Hepatocyte (in vitro differentiated cells): ENCODE measurements around the gene DDX1. TPM values are rescaled to one million over a fixed set of nuclear protein-coding genes. Genes with fewer than 3 reads are reported as not detected.

Experiments
- DNase-seq: peaks from one replicate; pipeline ENCODE4 v3.0.0-alpha.2; 2016; ENCODE audit warnings: low spot score
- H2AFZ ChIP-seq: fragments of 200-600 bp; sonication (generic); 2 replicates; pipeline ENCODE4 v1.6.0; 2016; ENCODE audit warnings: antibody characterized with exemption, mild to moderate bottlenecking
- H3K27ac ChIP-seq: fragments of 200-600 bp; sonication (generic); 2 replicates; pipeline ENCODE4 v1.5.1; 2016; ENCODE audit warnings: mild to moderate bottlenecking
- H3K27me3 ChIP-seq: fragments of 200-600 bp; sonication (generic); 2 replicates; pipeline ENCODE4 v1.6.1; 2016
- H3K36me3 ChIP-seq: fragments of 200-600 bp; sonication (generic); replicated peaks from 2 replicates; pipeline ENCODE4 v1.5.1; 2016; ENCODE audit warnings: low read depth; ENCODE audit not compliant: insufficient read depth
- H3K4me1 ChIP-seq: fragments of 200-600 bp; sonication (generic); 2 replicates; pipeline ENCODE4 v1.5.1; 2016; ENCODE audit warnings: mild to moderate bottlenecking, moderate library complexity; ENCODE audit not compliant: insufficient read depth
- H3K4me2 ChIP-seq: fragments of 200-600 bp; sonication (generic); 2 replicates; pipeline ENCODE4 v1.6.0; 2016
- H3K4me3 ChIP-seq: fragments of 200-600 bp; sonication (generic); 2 replicates; pipeline ENCODE4 v1.5.1; 2016; ENCODE audit warnings: mild to moderate bottlenecking
- H3K79me2 ChIP-seq: fragments of 200-600 bp; sonication (generic); 2 replicates; pipeline ENCODE4 v1.6.0; 2017; ENCODE audit warnings: mild to moderate bottlenecking
- H3K9me2 ChIP-seq: fragments of 200-600 bp; sonication (generic); replicated peaks from 2 replicates; pipeline ENCODE4 v1.6.0; 2017; ENCODE audit warnings: mild to moderate bottlenecking; ENCODE audit not compliant: insufficient read depth
- H3K9me3 ChIP-seq: fragments of 200-600 bp; sonication (generic); 2 replicates; pipeline ENCODE4 v1.5.1; 2016; ENCODE audit warnings: low read depth, mild to moderate bottlenecking
- H4K20me1 ChIP-seq: fragments of 200-600 bp; sonication (generic); 2 replicates; pipeline ENCODE4 v1.6.0; 2016; ENCODE audit warnings: mild to moderate bottlenecking; ENCODE audit not compliant: insufficient read depth, poor library complexity, severe bottlenecking
- EZH2 ChIP-seq: fragments of 200-600 bp; sonication (generic); IDR thresholded peaks from 2 replicates; pipeline ENCODE4 v1.6.1; 2016; ENCODE audit warnings: antibody characterized with exemption, mild to moderate bottlenecking, borderline replicate concordance
- EZH2phosphoT487 ChIP-seq: fragments of 200-600 bp; sonication (generic); IDR thresholded peaks from one replicate; pipeline ENCODE4 v1.6.1; 2018; ENCODE audit warnings: antibody characterized with exemption, mild to moderate bottlenecking, low read depth, moderate library complexity; ENCODE audit not compliant: unreplicated experiment, severe bottlenecking
- WGBS: methylation state at CpG from one replicate; pipeline ENCODE4 v1.1.6; 2016; ENCODE audit warnings: low lambda C conversion rate; ENCODE audit errors: missing lambda C conversion rate; 5-methylcytosine and 5-hydroxymethylcytosine counted together
- polyA plus RNA-seq: library from polyadenylated mRNA; unstranded; fragments of >200 nt; fragmentation: Nextera tagmentation; extraction: Ambion mirVana; gene quantifications from 2 replicates; pipeline ENCODE4 v1.2.1, GENCODE V29; 2016
- total RNA-seq: library from RNA; depleted of rRNA; stranded (reverse); fragments of >200 nt; gene quantifications from 2 replicates; pipeline ENCODE4 v1.2.3, GENCODE V29; 2014
- TF ChIP-seq, protein P1 (sequence below): fragments of 200-600 bp; sonication (generic); IDR thresholded peaks from 2 replicates; pipeline ENCODE4 v1.5.1; 2016; ENCODE audit warnings: antibody characterized with exemption, mild to moderate bottlenecking; ENCODE audit not compliant: poor library complexity

Gene DDX1
- total and polyA plus RNA-seq, 2 experiments from 2014 or later = 70.2 to 76.2 TPM

DNA sequence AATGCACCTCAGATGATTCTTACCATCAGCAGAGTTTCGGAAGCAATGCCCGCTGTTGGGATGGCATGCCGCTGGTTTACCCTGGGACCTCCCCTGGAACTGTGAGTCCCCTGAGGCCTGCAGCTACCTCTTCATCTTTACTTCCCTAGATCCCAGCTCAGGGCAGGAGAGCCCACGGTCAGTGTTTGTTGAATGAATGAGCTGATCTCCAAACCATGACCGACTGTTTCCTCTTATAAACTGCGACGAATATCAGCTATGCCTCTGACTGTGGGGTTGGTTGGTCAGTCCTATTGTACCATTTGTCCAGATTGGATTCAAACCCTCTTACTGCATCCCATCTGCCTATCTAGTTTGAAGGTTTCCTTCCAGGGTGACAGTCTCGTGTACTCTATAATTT lies 64.4 kb downstream of the DDX1 start:
- no peaks in the 10 kb centered on the region for H3K4me1 ChIP-seq
- H3K9me3 ChIP-seq = no peaks in the 10 kb centered on the region
- no peaks in the 10 kb centered on the region for H3K36me3 ChIP-seq
- H3K79me2 ChIP-seq = no peaks in the 10 kb centered on the region
- no peak overlapping the region for H3K4me3 ChIP-seq
- no peaks in the 10 kb centered on the region for H3K27me3 ChIP-seq
- WGBS = 91% methylated on average over 8 of the region's 8 CpGs
- no peak for DNase-seq
- H2AFZ ChIP-seq = no peak overlapping the region
- no peak overlapping the region for H3K4me2 ChIP-seq
- TF ChIP-seq, protein P1, sequence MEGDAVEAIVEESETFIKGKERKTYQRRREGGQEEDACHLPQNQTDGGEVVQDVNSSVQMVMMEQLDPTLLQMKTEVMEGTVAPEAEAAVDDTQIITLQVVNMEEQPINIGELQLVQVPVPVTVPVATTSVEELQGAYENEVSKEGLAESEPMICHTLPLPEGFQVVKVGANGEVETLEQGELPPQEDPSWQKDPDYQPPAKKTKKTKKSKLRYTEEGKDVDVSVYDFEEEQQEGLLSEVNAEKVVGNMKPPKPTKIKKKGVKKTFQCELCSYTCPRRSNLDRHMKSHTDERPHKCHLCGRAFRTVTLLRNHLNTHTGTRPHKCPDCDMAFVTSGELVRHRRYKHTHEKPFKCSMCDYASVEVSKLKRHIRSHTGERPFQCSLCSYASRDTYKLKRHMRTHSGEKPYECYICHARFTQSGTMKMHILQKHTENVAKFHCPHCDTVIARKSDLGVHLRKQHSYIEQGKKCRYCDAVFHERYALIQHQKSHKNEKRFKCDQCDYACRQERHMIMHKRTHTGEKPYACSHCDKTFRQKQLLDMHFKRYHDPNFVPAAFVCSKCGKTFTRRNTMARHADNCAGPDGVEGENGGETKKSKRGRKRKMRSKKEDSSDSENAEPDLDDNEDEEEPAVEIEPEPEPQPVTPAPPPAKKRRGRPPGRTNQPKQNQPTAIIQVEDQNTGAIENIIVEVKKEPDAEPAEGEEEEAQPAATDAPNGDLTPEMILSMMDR = no peak
- TF ChIP-seq EZH2 (no peak), EZH2phosphoT487 (no peak)
- no peaks in the 10 kb centered on the region for H4K20me1 ChIP-seq
- no peaks in the 10 kb centered on the region for H3K9me2 ChIP-seq
- H3K27ac ChIP-seq = no peak overlapping the region

DNA sequence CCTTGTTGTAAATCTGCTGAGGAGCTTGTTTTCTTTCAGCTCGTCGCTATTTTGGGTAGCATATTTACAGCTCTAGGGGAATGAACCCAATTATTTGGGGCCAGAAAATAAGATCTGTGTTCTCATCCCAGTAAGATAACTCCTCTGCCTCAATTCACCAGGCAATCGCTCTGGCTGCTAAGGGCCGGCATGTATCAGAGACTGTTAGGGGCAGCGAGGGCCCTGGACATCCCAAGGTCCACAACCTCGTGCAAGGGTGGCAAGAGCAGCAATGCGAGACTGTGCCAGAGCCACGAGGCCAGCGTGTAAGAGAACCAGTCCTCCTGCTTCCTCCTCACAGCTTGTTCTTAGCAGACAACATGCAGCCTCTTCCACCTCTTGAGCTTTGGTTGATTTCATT lies 66.1 kb downstream of the DDX1 start:
- Histone ChIP-seq H3K27me3 (no peaks in the 10 kb centered on the region), H3K79me2 (no peaks in the 10 kb centered on the region), H2AFZ (no peak overlapping the region), H3K36me3 (no peaks in the 10 kb centered on the region), H4K20me1 (no peaks in the 10 kb centered on the region), H3K9me2 (no peaks in the 10 kb centered on the region), H3K27ac (no peak overlapping the region), H3K9me3 (no peaks in the 10 kb centered on the region), H3K4me2 (no peak overlapping the region), H3K4me1 (no peaks in the 10 kb centered on the region), H3K4me3 (no peak overlapping the region)
- 94% methylated on average over 9 of the region's 9 CpGs for WGBS
- no peak for DNase-seq
- TF ChIP-seq EZH2phosphoT487 = no peak
- TF ChIP-seq, protein P1 = no peak
- TF ChIP-seq EZH2 = no peak

DNA sequence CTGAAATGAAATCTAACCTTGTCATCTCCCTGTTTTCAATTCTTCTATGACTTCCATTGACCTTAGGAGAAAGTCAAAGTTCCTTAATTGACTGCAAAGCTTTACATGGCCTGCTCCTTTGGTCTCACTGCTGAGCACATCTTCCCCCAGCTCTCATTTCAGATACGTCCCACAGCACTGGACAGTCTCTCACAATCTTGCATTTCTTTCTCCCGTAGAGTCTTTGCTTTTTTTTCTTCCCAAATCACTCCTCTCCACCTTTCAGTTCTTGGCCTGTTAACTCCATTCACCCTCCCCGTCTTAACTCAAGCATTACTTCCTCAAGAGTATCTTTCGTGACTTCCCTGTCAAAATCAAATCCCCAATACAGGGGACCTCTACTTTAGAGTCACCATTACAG lies 67.2 kb downstream of the DDX1 start:
- Histone ChIP-seq H4K20me1 (no peaks in the 10 kb centered on the region), H3K36me3 (no peaks in the 10 kb centered on the region), H3K9me2 (no peaks in the 10 kb centered on the region), H2AFZ (no peak overlapping the region), H3K9me3 (no peaks in the 10 kb centered on the region), H3K4me3 (no peak overlapping the region), H3K4me2 (no peak overlapping the region), H3K4me1 (no peaks in the 10 kb centered on the region), H3K27ac (no peak overlapping the region), H3K79me2 (no peaks in the 10 kb centered on the region), H3K27me3 (no peaks in the 10 kb centered on the region)
- 99% methylated on average over 4 of the region's 4 CpGs for WGBS
- TF ChIP-seq EZH2 = no peak
- no peak for DNase-seq

DNA sequence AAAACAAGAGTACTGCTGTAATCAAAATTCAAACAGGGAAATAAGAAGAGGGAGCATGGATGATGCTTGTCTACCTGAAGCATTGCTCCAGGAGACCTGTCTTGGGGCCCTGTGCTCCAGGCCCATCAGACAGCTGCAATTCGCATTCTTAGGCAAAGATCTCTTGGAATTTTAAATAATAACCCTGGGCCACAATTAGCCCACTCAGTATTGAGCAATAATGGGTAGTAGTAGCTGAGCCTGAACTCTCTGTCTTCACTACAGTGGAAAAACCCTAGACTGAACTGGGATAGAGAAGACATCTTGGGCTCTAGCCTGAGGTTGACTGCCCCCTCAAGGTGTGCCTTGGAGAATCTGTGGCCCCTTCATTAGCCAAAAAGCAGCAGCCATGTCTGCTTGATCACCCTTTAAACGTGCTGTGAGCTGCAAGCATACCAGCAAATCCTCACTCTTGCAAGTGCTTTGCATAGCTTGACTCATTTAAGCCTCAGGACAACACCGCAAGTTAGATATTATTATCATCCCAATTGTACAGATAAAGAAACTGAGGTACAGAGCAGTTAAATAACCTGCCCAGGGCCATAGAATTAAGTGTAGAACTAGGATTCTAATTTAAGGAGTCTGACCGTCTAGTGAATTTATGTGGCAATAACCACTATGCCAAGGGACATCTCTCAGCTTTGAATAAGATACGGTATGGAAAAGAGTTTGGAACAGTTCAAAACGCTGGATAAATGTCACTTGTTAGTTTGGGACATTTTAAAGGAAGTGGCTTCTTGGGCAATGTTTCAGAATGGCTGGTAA lies 69.0 kb downstream of the DDX1 start:
- H3K27me3 ChIP-seq = no peaks in the 10 kb centered on the region
- 63% methylated on average over 6 of the region's 6 CpGs for WGBS
- H3K79me2 ChIP-seq = no peaks in the 10 kb centered on the region
- H3K4me3 ChIP-seq = no peak overlapping the region
- H4K20me1 ChIP-seq = no peaks in the 10 kb centered on the region
- no peaks in the 10 kb centered on the region for H3K36me3 ChIP-seq
- H3K4me2 ChIP-seq = no peak overlapping the region
- no peak for DNase-seq
- H3K9me3 ChIP-seq = no peaks in the 10 kb centered on the region
- no peak overlapping the region for H3K27ac ChIP-seq
- no peaks in the 10 kb centered on the region for H3K9me2 ChIP-seq
- H2AFZ ChIP-seq = no peak overlapping the region
- TF ChIP-seq EZH2phosphoT487 (no peak), EZH2 (no peak)
- TF ChIP-seq, protein P1 = no peak
- no peaks in the 10 kb centered on the region for H3K4me1 ChIP-seq
